ENCODE measurements around the gene MITF. TPM values are rescaled to one million over a fixed set of nuclear protein-coding genes. Genes with fewer than 3 reads are reported as not detected.

MITF gene
- polyA plus RNA-seq, 1 of the 3 experiments (the other 2 are of a cell fraction), result 1.7 TPM

GRCh38 chr3:69878254-69878653 is 139.0 kb downstream of the MITF start:
- no peak for DNase-seq
- H3F3A ChIP-seq (replicated peaks; ENCODE audit: insufficient read depth), result no peaks in the 10 kb centered on the region
- ChIA-PET CTCF (interaction anchor here (0.7 kb wide), 1 partner anchor 52 kb away, joined by 3 read pairs; no protein-coding TSS in a partner anchor), POLR2A (no interaction called here)
- 89% methylated on average over 3 of the region's 3 CpGs for WGBS (ENCODE audit: low lambda C conversion rate)
- no peaks in the 10 kb centered on the region for H4K20me1 ChIP-seq (ENCODE audit: insufficient read depth)
- H3K4me1 ChIP-seq (ENCODE audit: control insufficient read depth in 1 of 2, insufficient read depth in 2 of 2, low read depth in 1 of 2, low read length in 1 of 2), result peaks cover 0 to under 1% of the 10 kb centered on the region in 2 experiments; a peak in 1 of 4 replicates
- H3K4me2 ChIP-seq, result no peak overlapping the region
- no peak for TF ChIP-seq FOXJ3 (CRISPR knock-in tag; IDR thresholded peaks at IDR 0.05)
- no peak for TF ChIP-seq ELF1 (IDR thresholded peaks at IDR 0.05)
- no peaks in the 10 kb centered on the region for H3K9me2 ChIP-seq
- H3K4me3 ChIP-seq (ENCODE audit: low read depth in 2 of 2, low read length in 1 of 2), result no peak overlapping the region
- no peak overlapping the region for H3K9ac ChIP-seq
- H2AFZ ChIP-seq (ENCODE audit: low read depth), result no peak overlapping the region
- H3K79me2 ChIP-seq (ENCODE audit: insufficient read depth), result no peaks in the 10 kb centered on the region
- H3K36me3 ChIP-seq (replicated peaks in 1 of 2; ENCODE audit: control insufficient read depth in 1 of 2, insufficient read depth in 2 of 2, low read length in 1 of 2), result no peaks in the 10 kb centered on the region
- no peaks in the 10 kb centered on the region for H3K27me3 ChIP-seq (ENCODE audit: insufficient read depth)
- H3K27ac ChIP-seq (ENCODE audit: low read depth in 2 of 2, low read length in 1 of 2), result no peak overlapping the region
- H3K9me3 ChIP-seq, result no peaks in the 10 kb centered on the region

GRCh38 chr3:69879051-69879450 is 139.8 kb downstream of the MITF start:
- H3K79me2 ChIP-seq (ENCODE audit: insufficient read depth), result no peaks in the 10 kb centered on the region
- H3K27me3 ChIP-seq (ENCODE audit: insufficient read depth), result no peaks in the 10 kb centered on the region
- no peak overlapping the region for H3K9ac ChIP-seq
- no peaks in the 10 kb centered on the region for H3K9me2 ChIP-seq
- H3F3A ChIP-seq (replicated peaks; ENCODE audit: insufficient read depth), result no peaks in the 10 kb centered on the region
- TF ChIP-seq USF2 (IDR thresholded peaks at IDR 0.05; ENCODE audit: borderline replicate concordance, low read depth, low read length) (no peak), SIN3A (IDR thresholded peaks at IDR 0.05; ENCODE audit: borderline replicate concordance, low read depth, low read length) (no peak), FOXM1 (IDR thresholded peaks at IDR 0.05; ENCODE audit: low read depth) (no peak), PBX3 (IDR thresholded peaks at IDR 0.05) (no peak), FOXJ3 (CRISPR knock-in tag; IDR thresholded peaks at IDR 0.05) (no peak), YY1 (IDR thresholded peaks at IDR 0.05; ENCODE audit: low read depth) (no peak), USF1 (IDR thresholded peaks at IDR 0.05; ENCODE audit: borderline replicate concordance, low read depth) (no peak), GATA2 (CRISPR knock-in tag; IDR thresholded peaks at IDR 0.05) (no peak), RXRA (IDR thresholded peaks at IDR 0.05; ENCODE audit: borderline replicate concordance, low read depth) (no peak), RAD21 (IDR thresholded peaks at IDR 0.05; ENCODE audit: low read length) (no peak)
- H3K4me2 ChIP-seq, result no peak overlapping the region
- no peak for DNase-seq
- H4K20me1 ChIP-seq (ENCODE audit: insufficient read depth), result no peaks in the 10 kb centered on the region
- WGBS (ENCODE audit: low lambda C conversion rate), result 93% methylated on average over 13 of the region's 14 CpGs
- H3K36me3 ChIP-seq (replicated peaks in 1 of 2; ENCODE audit: control insufficient read depth in 1 of 2, insufficient read depth in 2 of 2, low read length in 1 of 2), result no peaks in the 10 kb centered on the region
- no peaks in the 10 kb centered on the region for H3K4me1 ChIP-seq (ENCODE audit: control insufficient read depth in 1 of 2, insufficient read depth in 2 of 2, low read depth in 1 of 2, low read length in 1 of 2)
- no peak overlapping the region for H3K27ac ChIP-seq (ENCODE audit: low read depth in 2 of 2, low read length in 1 of 2)
- H2AFZ ChIP-seq (ENCODE audit: low read depth), result no peak overlapping the region
- ChIA-PET CTCF (interaction anchor here (0.9 kb wide), 1 partner anchor 13 kb away, joined by 3 read pairs; no protein-coding TSS in a partner anchor), POLR2A (no interaction called here)
- H3K4me3 ChIP-seq (ENCODE audit: low read depth in 2 of 2, low read length in 1 of 2), result no peak overlapping the region
- no peaks in the 10 kb centered on the region for H3K9me3 ChIP-seq
